ENCODE data around the gene DCXR. TPM values are rescaled to one million over a fixed set of nuclear protein-coding genes. Genes with fewer than 3 reads are reported as not detected.

Gene DCXR
- total and polyA plus RNA-seq, 2 of the 13 experiments (the other 11 are each of a cell fraction or from before 2014, with no cell fraction given): 287 to 311 TPM

DNA sequence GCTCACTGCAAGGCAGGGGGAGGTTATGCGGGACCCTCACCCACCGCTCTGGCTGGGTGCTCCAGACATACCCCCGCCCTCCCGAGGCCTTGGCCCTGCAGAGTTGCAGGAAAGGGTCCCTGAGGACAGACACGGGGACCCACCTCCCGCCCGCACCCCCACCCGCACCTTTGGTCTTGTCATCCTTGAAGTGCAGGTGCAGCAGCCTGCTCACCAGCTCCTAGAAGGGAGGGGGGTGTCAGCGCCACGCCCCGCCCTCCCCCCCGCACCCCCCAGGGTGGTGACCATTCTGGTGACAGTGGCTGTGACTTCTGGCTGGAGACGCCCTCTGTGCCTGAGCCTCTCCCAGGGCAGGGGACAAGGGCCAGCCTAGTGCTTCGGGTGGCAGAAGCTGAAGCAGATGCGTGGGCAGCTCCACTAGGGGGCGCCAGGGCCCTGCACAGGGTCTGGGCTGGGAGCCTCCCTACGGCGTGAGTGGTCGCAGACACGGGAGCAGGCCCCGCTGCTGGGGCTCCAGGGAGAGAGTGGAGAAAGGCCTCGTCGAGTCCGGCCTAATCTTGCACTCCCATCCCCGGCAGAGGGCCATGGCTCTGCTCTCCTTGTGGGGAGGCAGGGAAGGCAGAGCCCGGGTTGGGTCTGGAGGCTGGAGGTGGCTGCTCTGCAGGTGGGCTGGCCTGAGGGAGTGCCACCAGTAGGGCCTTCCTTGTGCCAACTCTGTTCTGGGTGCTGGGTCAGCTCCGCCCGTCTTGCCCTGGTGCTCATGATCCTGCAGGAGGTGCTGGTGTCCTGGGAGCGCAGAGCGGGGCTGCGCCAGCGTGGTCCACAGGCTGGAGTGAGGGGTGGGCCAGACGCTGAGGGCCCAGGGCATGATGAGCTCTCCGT is 17.6 kb downstream of the DCXR start (continued):
- TF ChIP-seq ZMAT5 (CRISPR knock-in tag; IDR thresholded peaks at IDR 0.05; ENCODE audit: borderline replicate concordance, low read depth) (no peak), ASH2L (IDR thresholded peaks at IDR 0.05; ENCODE audit: insufficient read length, low read depth, low read length) (peak; percentile 22), ZNF570 (CRISPR knock-in tag; IDR thresholded peaks at IDR 0.05; ENCODE audit: borderline replicate concordance) (no peak), PHF8 (CRISPR knock-in tag; IDR thresholded peaks at IDR 0.05) (no peak), CBFB (CRISPR knock-in tag; IDR thresholded peaks at IDR 0.05) (0 out of 2 replicates have a peak, but pooled peaks have one; percentile 17), RBM39 (IDR thresholded peaks at IDR 0.05; ENCODE audit: low read depth, low read length, poor library complexity, severe bottlenecking) (peak; percentile 98), ELF4 (CRISPR knock-in tag; IDR thresholded peaks at IDR 0.05; ENCODE audit: borderline replicate concordance) (no peak), TMF1 (CRISPR knock-in tag; IDR thresholded peaks at IDR 0.05; ENCODE audit: low read depth) (no peak), NFIB (CRISPR knock-in tag; IDR thresholded peaks at IDR 0.05; ENCODE audit: borderline replicate concordance) (no peak), NFKB2 (CRISPR knock-in tag; IDR thresholded peaks at IDR 0.05; ENCODE audit: borderline replicate concordance) (peak; percentile 60), ATF1 (CRISPR knock-in tag; IDR thresholded peaks at IDR 0.05) (no peak), ZSCAN21 (CRISPR knock-in tag; IDR thresholded peaks at IDR 0.05; ENCODE audit: borderline replicate concordance) (no peak), ZNF121 (CRISPR knock-in tag; IDR thresholded peaks at IDR 0.05) (peak; percentile 55; the same call in 1 of the 2 replicates), YY1 (IDR thresholded peaks at IDR 0.05; ENCODE audit: insufficient read depth, insufficient replicate concordance, low read depth, low read length) (peak; percentile 30), THRA (CRISPR knock-in tag; IDR thresholded peaks at IDR 0.05; ENCODE audit: borderline replicate concordance) (0 out of 2 replicates have a peak, but pooled peaks have one; percentile 22), NR2F6 (IDR thresholded peaks at IDR 0.05) (no peak), NR2F6 (CRISPR knock-in tag; IDR thresholded peaks at IDR 0.05) (no peak), MEIS2 (CRISPR knock-in tag; IDR thresholded peaks at IDR 0.05) (peak; percentile 67; the same call in 1 of the 2 replicates), HNRNPH1 (optimal IDR thresholded peaks at IDR 0.05; ENCODE audit: low read depth, low read length) (peak; percentile 74), PHB2 (IDR thresholded peaks at IDR 0.05; ENCODE audit: partially characterized antibody) (no peak), TEAD3 (CRISPR knock-in tag; optimal IDR thresholded peaks at IDR 0.05; ENCODE audit: borderline replicate concordance) (no peak)
- TF ChIP-seq, protein P1, sequence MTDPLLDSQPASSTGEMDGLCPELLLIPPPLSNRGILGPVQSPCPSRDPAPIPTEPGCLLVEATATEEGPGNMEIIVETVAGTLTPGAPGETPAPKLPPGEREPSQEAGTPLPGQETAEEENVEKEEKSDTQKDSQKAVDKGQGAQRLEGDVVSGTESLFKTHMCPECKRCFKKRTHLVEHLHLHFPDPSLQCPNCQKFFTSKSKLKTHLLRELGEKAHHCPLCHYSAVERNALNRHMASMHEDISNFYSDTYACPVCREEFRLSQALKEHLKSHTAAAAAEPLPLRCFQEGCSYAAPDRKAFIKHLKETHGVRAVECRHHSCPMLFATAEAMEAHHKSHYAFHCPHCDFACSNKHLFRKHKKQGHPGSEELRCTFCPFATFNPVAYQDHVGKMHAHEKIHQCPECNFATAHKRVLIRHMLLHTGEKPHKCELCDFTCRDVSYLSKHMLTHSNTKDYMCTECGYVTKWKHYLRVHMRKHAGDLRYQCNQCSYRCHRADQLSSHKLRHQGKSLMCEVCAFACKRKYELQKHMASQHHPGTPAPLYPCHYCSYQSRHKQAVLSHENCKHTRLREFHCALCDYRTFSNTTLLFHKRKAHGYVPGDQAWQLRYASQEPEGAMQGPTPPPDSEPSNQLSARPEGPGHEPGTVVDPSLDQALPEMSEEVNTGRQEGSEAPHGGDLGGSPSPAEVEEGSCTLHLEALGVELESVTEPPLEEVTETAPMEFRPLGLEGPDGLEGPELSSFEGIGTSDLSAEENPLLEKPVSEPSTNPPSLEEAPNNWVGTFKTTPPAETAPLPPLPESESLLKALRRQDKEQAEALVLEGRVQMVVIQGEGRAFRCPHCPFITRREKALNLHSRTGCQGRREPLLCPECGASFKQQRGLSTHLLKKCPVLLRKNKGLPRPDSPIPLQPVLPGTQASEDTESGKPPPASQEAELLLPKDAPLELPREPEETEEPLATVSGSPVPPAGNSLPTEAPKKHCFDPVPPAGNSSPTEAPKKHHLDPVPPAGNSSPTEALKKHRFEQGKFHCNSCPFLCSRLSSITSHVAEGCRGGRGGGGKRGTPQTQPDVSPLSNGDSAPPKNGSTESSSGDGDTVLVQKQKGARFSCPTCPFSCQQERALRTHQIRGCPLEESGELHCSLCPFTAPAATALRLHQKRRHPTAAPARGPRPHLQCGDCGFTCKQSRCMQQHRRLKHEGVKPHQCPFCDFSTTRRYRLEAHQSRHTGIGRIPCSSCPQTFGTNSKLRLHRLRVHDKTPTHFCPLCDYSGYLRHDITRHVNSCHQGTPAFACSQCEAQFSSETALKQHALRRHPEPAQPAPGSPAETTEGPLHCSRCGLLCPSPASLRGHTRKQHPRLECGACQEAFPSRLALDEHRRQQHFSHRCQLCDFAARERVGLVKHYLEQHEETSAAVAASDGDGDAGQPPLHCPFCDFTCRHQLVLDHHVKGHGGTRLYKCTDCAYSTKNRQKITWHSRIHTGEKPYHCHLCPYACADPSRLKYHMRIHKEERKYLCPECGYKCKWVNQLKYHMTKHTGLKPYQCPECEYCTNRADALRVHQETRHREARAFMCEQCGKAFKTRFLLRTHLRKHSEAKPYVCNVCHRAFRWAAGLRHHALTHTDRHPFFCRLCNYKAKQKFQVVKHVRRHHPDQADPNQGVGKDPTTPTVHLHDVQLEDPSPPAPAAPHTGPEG (CRISPR knock-in tag; IDR thresholded peaks at IDR 0.05): no peak
